ENCODE measurements around the gene SPRED1. TPM values are rescaled to one million over a fixed set of nuclear protein-coding genes. Genes with fewer than 3 reads are reported as not detected.

SPRED1 gene
- polyA plus RNA-seq, 1 donor from 2014 or later: 0.14 TPM

- H3K9me3 Mint-ChIP-seq: no peaks in the 10 kb centered on the region
- H3K36me3 Mint-ChIP-seq: no peaks in the 10 kb centered on the region
- H3K27me3 Mint-ChIP-seq: peaks cover 4% of the 10 kb centered on the region
- H3K4me1 Mint-ChIP-seq: no peaks in the 10 kb centered on the region
- H3K27ac Mint-ChIP-seq: no peak overlapping the region
- no peak overlapping the region for H3K4me3 Mint-ChIP-seq
Measured at GRCh38 chr15:38391191-38391590, 138.6 kb downstream of the SPRED1 start.

- Mint-ChIP-seq H3K27ac (no peak overlapping the region), H3K36me3 (no peaks in the 10 kb centered on the region), H3K9me3 (peaks cover 0 to 1% (median 0%) of the 10 kb centered on the region in 3 donors), H3K4me3 (no peak overlapping the region), H3K27me3 (peaks cover 3% of the 10 kb centered on the region), H3K4me1 (no peaks in the 10 kb centered on the region)
Measured at GRCh38 chr15:38398134-38398533, 145.5 kb downstream of the SPRED1 start.

GRCh38 chr15:38401106-38401505 lies 148.5 kb downstream of the SPRED1 start:
- no peaks in the 10 kb centered on the region for H3K36me3 Mint-ChIP-seq
- H3K27ac Mint-ChIP-seq: no peak overlapping the region
- no peaks in the 10 kb centered on the region for H3K4me1 Mint-ChIP-seq
- peaks cover 5% of the 10 kb centered on the region for H3K27me3 Mint-ChIP-seq
- no peak overlapping the region for H3K4me3 Mint-ChIP-seq
- peaks cover 0 to 1% (median 0%) of the 10 kb centered on the region in 3 donors for H3K9me3 Mint-ChIP-seq

- peaks cover 0 to 1% (median 0%) of the 10 kb centered on the region in 3 donors for H3K9me3 Mint-ChIP-seq
- no peak overlapping the region for H3K4me3 Mint-ChIP-seq
- no peak overlapping the region for H3K27ac Mint-ChIP-seq
- H3K27me3 Mint-ChIP-seq: peaks cover 5% of the 10 kb centered on the region
- H3K36me3 Mint-ChIP-seq: no peaks in the 10 kb centered on the region
- no peaks in the 10 kb centered on the region for H3K4me1 Mint-ChIP-seq
Measured at GRCh38 chr15:38401701-38402100, 149.1 kb downstream of the SPRED1 start.

GRCh38 chr15:38406436-38406835 lies 153.8 kb downstream of the SPRED1 start:
- no peaks in the 10 kb centered on the region for H3K9me3 Mint-ChIP-seq
- H3K27me3 Mint-ChIP-seq: peaks cover 10% of the 10 kb centered on the region
- H3K4me1 Mint-ChIP-seq: no peaks in the 10 kb centered on the region
- H3K4me3 Mint-ChIP-seq: no peak overlapping the region
- H3K36me3 Mint-ChIP-seq: no peaks in the 10 kb centered on the region
- no peak overlapping the region for H3K27ac Mint-ChIP-seq

Other genes starting within 250 kb of the SPRED1 start
- gene FAM98B, start 201.3 kb downstream of the SPRED1 start, polyA plus RNA-seq: 2.1 TPM